Measurements from ENCODE around the gene DNAAF8.

DNA sequence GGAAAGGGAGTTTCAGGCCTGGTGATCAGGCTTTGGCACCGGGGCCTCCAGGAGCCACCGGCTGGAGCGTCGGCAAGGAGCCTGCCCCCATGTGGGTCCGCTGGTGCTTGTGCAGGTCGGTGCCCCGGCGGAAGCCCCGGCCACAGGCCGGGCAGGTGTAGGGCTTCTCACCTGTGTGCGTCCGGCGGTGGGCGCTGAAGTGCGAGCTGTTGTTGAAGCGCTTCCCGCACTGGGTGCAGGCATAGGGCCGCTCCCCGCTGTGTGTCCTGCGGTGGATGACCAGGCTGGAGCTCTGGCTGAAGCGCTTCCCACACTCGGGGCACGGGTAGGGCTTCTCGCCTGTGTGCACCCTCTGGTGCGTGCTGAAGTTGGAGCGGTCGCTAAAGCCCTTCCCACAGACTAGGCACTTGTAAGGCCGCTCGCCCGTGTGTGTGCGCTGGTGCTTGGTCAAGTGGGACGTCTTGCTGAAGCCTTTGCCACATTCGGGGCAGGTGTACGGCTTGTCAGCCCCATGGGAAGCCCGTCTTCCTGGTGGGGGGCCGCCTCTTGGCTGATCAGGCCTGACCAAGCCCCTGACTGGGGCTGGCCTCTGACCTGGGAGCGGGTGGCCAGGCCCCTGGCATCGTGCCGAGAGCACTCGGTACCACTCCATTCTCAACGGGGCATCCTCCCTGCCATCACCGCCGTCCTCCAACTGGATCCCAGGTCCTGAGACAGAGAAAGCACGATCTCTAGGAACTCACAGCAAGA lies 18.2 kb downstream of the DNAAF8 start:
- TF ChIP-seq FOXM1 (IDR thresholded peaks at IDR 0.05; ENCODE audit: borderline replicate concordance) (no peak), LEF1 (IDR thresholded peaks at IDR 0.05; ENCODE audit: borderline replicate concordance) (no peak), ELF4 (IDR thresholded peaks at IDR 0.05) (no peak), TARDBP (IDR thresholded peaks at IDR 0.05) (no peak), ZNF384 (IDR thresholded peaks at IDR 0.05) (no peak), SUZ12 (IDR thresholded peaks at IDR 0.05) (no peak), SP1 (IDR thresholded peaks at IDR 0.05) (no peak), BHLHE40 (IDR thresholded peaks at IDR 0.05; ENCODE audit: borderline replicate concordance) (no peak), CTBP1 (IDR thresholded peaks at IDR 0.05; ENCODE audit: borderline replicate concordance) (no peak)
